ENCODE data around the gene ABHD5.

ABHD5 gene

GRCh38 chr3:43706342-43706741 is 15.6 kb downstream of the ABHD5 start:
- in situ Hi-C loops (cut with MboI; ENCODE audit: low pct_unique_long_range_greater_than_20kb, low sequenced_read_pairs) = no loop called here

GRCh38 chr3:43707266-43707665 is 16.5 kb downstream of the ABHD5 start:
- in situ Hi-C loops (cut with MboI; ENCODE audit: low pct_unique_long_range_greater_than_20kb, low sequenced_read_pairs) = no loop called here
- no peak for DNase-seq

More at GRCh38 chr3:43706342-43706741, 15.6 kb downstream of the ABHD5 start:
- no peak for DNase-seq

DNA sequence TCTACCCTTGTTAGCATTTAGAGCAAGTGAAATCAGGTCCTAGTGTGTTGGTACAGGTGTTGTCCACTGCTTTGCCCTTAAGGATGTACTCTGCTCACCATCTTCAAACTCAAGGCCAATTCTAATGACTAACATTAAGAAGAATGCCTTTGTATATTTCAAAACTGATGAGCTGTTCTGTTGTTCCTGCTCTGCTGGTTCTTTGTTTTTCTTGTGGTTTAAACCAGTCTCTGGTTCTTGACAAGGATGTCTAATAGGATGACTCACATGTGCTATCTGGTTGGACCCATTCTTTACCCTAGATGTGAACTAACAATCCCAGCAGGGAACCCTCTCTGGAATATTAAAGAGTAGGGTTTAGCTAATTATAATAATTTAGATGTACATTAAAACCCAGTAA is 17.3 kb downstream of the ABHD5 start:
- no peak for DNase-seq
- in situ Hi-C loops (cut with MboI; ENCODE audit: low pct_unique_long_range_greater_than_20kb, low sequenced_read_pairs) = no loop called here

DNA sequence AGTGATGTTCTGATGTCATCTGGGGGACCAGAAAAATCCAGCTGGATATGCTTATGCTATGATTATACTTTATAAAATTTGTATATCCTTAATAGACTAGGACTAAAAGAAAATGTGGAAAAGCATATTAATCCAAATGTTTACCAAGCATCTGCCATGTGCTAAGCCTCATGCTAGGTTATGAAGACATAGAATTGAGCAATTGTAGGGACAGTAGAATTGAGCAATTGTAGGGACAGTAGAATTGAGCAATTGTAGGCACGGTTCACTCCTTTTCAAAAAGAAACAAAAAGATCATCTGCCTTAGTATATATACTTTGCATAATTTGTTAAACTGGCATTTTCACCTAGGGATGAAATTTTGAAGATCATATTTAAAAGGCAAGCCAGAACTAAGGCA is 18.3 kb downstream of the ABHD5 start:
- no peak for DNase-seq
- in situ Hi-C loops (cut with MboI; ENCODE audit: low pct_unique_long_range_greater_than_20kb, low sequenced_read_pairs) = no loop called here

DNA sequence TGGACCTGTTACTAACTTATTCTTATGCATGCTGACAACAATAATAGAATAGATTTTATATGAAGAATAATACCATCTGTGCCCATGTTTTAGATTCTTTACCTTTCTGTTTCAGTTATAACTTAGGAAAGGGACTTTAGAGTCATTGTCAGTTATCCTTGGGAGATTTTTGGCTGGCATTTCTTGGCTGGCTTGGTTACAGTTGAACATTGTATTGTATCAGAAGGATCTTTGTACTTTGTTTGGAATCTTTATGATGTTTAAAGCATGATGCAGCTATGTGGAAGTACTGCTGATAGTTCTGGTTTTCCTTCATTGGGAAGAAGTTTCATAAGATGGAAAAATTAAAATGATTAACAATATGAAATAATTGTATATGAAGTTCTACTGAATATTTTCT is 19.9 kb downstream of the ABHD5 start:
- DNase-seq = no peak
- in situ Hi-C loops (cut with MboI; ENCODE audit: low pct_unique_long_range_greater_than_20kb, low sequenced_read_pairs) = no loop called here

- in situ Hi-C loops (cut with MboI; ENCODE audit: low pct_unique_long_range_greater_than_20kb, low sequenced_read_pairs) = no loop called here
These were observed 27.6 kb downstream of the ABHD5 start for GRCh38 chr3:43718296-43718695.

GRCh38 chr3:43723121-43723734 is 32.5 kb downstream of the ABHD5 start:
- no peak for DNase-seq
- in situ Hi-C loops (cut with MboI; ENCODE audit: low pct_unique_long_range_greater_than_20kb, low sequenced_read_pairs) = no loop called here

More at GRCh38 chr3:43718296-43718695, 27.6 kb downstream of the ABHD5 start:
- DNase-seq = no peak

DNA sequence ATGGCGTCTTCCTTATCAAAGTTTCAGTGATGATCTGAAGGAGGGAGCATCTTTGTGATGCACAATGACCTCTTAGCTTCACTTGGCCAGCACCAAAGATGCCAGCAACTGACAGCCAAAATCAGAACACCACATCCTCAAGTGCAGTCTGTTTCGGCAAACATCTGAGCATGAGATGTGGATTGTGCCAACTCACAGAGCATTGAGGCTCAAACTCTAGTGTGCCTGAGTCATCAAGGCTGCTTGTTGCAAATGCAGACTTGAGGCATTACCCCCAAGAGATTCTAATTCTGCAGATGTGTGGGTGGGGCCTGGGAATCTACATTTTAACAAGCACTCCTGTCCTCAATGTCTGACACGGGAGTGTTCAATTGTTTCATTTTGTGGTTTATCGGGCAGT is 35.8 kb downstream of the ABHD5 start:
- in situ Hi-C loops (cut with MboI; ENCODE audit: low pct_unique_long_range_greater_than_20kb, low sequenced_read_pairs) = no loop called here

GRCh38 chr3:43727930-43728329 is 37.2 kb downstream of the ABHD5 start:
- DNase-seq = no peak
- in situ Hi-C loops (cut with MboI; ENCODE audit: low pct_unique_long_range_greater_than_20kb, low sequenced_read_pairs) = no loop called here

More for the DNA sequence above, 35.8 kb downstream of the ABHD5 start:
- DNase-seq = no peak

GRCh38 chr3:43728476-43728875 is 37.7 kb downstream of the ABHD5 start:
- in situ Hi-C loops (cut with MboI; ENCODE audit: low pct_unique_long_range_greater_than_20kb, low sequenced_read_pairs) = no loop called here
- no peak for DNase-seq

DNA sequence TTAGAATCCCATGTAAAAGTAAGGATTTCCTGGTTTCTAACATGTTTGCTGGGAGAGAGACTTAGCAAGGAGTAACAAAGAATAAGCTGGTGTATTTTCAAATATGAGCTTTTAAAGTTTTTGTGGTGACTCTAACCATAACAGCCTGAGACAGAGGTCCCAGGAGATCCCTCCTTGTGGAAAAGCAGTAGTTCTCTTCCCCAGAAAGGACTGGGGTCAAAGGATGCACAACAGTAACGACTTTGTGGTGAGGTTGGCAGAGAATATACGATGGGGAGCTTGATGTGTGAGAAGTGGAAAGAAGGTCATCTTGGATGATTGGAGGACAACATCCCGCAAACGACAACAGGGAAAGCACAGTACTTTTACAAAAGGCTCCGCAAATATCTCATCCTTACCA is 38.2 kb downstream of the ABHD5 start:
- in situ Hi-C loops (cut with MboI; ENCODE audit: low pct_unique_long_range_greater_than_20kb, low sequenced_read_pairs) = no loop called here
- no peak for DNase-seq

- in situ Hi-C loops (cut with MboI; ENCODE audit: low pct_unique_long_range_greater_than_20kb, low sequenced_read_pairs) = no loop called here
- DNase-seq = no peak
These were observed 39.1 kb downstream of the ABHD5 start for GRCh38 chr3:43729707-43730414.

GRCh38 chr3:43732747-43733425 is 42.1 kb downstream of the ABHD5 start:
- in situ Hi-C loops (cut with MboI; ENCODE audit: low pct_unique_long_range_greater_than_20kb, low sequenced_read_pairs) = no loop called here
- no peak for DNase-seq

GRCh38 chr3:43733459-43734384 is 43.0 kb downstream of the ABHD5 start:
- in situ Hi-C loops (cut with MboI; ENCODE audit: low pct_unique_long_range_greater_than_20kb, low sequenced_read_pairs) = no loop called here
- no peak for DNase-seq

- no peak for DNase-seq
- in situ Hi-C loops (cut with MboI; ENCODE audit: low pct_unique_long_range_greater_than_20kb, low sequenced_read_pairs) = no loop called here
These were observed 43.9 kb downstream of the ABHD5 start for GRCh38 chr3:43734685-43735084.

- in situ Hi-C loops (cut with MboI; ENCODE audit: low pct_unique_long_range_greater_than_20kb, low sequenced_read_pairs) = no loop called here
- no peak for DNase-seq
These were observed 44.9 kb downstream of the ABHD5 start for GRCh38 chr3:43735618-43736017.

- in situ Hi-C loops (cut with MboI; ENCODE audit: low pct_unique_long_range_greater_than_20kb, low sequenced_read_pairs) = no loop called here
- no peak for DNase-seq
These were observed 46.1 kb downstream of the ABHD5 start for GRCh38 chr3:43736558-43737440.

- DNase-seq = no peak
- in situ Hi-C loops (cut with MboI; ENCODE audit: low pct_unique_long_range_greater_than_20kb, low sequenced_read_pairs) = no loop called here
These were observed 47.6 kb downstream of the ABHD5 start for GRCh38 chr3:43738305-43738704.

All from KBM-7 (cell line).